HG02678 (cell line): ENCODE measurements around the gene IGLL5.

Experiments used
- ATAC-seq: cut with Tn5 transposase; IDR thresholded peaks from one replicate; pipeline ENCODE4 v1.9.1; 2021; ENCODE audit warnings: mild to moderate bottlenecking, moderate library complexity; ENCODE audit not compliant: unreplicated experiment

The IGLL5 gene

DNA sequence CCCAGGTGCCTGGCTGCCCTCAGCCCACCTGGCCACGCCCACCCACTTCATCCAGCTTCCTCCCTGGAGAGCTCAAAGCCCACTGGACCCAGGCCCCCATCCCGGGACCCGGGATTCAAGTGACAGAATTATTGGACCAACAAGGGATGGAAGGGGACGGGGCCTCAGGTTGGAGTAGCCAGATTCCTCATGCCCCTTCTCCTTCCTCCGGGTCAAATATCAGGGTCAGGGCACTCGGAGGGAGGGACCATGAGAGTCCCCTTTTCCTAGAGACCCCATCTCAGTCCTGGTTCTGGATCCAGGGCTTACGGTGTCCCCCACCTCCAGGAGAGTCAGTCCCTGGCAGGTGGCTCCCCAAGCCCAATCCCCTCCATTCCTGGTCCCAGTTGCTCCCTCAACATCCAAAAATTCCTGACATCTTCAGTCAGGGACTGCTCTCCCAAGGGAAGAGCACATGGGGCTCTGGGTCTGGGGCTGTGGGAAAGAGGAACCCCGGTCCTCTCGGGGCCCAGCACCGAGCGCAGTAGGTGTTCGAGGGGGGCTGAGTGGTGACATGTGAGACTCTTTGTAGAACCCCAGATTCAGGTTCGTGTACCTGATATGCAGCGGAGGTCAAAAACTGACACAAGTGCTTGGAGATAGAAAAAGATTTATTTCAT lies 37.7 kb downstream of the IGLL5 start:
- ATAC-seq: no peak

DNA sequence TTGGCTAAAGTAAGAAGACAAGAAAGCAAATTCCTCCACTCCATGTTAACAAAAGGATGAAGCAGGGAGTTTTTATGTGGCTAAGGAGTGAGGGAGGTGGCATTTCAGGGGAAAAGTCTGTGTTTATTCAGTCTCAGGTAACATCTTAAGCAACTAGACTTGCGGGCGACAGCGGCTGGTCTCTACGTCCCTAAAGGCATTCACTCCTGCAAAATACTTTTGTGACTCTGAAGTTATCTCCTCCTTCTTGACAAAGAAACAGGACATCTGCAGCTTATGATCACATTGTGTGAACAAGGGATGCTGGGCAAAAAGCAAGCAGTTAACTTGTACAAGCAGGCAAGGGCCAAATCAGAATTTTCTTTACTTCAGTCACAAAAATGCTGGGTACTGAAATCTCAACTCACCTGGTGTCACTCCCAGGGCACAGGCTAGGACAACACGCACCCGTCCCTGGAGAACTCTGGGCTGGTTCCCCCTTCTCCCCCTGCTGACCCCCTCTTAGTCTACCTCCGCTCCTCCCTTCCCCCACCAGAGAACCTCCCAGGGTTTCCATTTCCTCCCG lies 38.3 kb downstream of the IGLL5 start:
- ATAC-seq: no peak

DNA sequence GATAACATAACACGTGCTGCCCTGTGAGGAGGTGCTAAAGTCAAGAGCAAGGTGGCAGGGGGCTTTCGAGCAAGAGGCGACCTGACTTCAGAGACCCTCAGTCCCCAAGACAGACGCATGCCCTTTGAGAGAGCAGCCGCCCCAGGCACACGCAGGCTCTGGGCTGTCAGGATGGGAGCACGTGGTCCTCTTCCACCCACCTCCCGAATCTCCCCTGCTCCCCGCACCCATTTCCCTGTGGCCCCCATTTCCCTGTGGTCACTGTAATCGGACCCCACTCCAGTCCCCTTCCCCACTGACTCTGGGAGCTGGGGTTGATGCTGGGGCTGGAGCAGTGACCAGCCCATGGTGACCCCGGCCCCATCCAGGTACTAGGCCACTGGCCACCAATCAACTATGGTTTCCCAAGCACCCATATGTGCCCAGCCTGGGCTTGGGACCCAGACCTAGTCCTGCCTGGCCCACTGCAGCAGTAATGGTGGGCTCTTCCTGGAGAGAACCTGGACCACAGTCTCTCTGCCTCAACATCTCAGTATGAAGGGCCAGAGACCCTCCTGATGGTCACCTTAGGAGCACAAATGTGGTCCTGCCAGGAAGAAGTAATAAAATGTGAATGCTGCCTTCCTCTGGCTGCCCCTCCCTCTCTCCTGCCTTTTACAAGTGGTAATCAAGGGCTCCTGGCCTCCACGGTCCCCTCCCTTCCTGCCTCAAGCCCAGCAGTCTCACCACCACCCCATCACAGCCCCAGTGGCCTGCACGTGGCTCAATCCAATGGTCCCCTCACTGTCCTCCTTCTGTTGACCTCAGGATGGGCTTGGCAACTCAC lies 39.0 kb downstream of the IGLL5 start:
- no peak for ATAC-seq

DNA sequence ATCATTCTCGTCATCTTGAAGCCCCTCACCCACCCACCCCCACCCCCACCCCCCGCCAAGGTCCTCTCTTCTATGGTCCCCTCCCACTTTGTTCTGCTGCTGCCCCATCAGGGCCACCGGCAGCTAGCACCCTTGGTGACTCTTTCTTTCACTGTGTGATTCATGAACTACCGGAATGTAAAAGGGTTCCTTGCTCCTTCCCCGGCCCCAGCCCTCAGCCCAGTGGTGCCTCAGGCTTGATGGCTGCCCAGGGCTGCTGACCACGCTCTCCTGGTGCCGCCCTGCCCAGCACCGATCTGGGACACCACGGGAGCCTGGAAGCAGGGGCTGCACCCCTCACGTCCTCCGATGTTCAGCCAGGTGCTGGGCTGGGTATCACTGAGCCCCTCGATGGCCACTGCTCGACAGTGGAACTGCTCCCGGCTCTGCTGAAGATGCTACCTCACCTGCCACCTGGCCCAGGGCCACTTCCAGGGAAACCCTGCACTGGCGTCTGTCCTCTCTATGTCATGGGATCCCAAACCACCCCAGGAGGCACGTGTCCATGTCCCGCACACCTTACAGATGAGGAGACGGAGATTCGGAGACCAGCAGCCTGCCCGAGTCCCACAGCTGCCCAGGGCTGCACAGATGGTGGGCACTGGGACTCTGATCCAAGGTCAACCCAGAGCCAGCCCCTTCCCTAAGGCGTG lies 39.7 kb downstream of the IGLL5 start:
- no peak for ATAC-seq

DNA sequence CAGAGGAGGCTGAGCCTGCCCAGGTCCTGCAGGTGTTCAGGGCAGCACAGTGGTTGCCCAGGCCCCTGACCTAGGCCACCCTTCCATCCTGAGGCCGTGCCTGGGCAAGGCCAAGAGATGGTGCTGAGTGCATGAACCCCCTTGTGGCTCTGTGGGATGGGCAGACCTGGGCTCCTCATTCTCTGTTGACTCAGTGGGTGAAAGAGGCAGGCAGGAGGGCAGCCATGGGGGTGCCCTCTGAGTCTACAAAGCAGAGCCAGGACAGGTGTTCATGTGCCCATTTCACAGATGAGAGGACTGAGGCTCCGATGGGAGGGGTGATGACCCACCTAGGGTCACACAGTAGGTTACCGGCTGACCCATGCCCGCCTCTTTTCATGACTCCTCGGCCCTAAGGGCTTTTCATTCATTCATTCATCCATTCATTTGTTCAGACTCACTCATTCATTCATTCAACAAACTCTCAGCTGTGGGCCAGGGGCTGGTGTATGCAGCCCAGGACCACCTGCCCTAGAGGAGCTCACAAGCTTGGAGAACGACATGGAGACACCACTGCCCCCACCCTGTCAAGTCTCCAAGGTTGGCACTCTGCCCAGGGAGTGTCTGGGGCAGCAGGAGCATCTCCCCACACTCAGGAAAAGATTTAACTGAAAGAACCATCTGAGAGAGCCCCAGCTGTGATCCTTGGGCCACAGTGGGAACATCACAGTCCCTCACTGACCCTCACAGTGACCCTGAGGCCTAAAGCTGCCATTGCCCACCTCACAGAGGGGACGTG lies 40.5 kb downstream of the IGLL5 start:
- ATAC-seq: no peak

DNA sequence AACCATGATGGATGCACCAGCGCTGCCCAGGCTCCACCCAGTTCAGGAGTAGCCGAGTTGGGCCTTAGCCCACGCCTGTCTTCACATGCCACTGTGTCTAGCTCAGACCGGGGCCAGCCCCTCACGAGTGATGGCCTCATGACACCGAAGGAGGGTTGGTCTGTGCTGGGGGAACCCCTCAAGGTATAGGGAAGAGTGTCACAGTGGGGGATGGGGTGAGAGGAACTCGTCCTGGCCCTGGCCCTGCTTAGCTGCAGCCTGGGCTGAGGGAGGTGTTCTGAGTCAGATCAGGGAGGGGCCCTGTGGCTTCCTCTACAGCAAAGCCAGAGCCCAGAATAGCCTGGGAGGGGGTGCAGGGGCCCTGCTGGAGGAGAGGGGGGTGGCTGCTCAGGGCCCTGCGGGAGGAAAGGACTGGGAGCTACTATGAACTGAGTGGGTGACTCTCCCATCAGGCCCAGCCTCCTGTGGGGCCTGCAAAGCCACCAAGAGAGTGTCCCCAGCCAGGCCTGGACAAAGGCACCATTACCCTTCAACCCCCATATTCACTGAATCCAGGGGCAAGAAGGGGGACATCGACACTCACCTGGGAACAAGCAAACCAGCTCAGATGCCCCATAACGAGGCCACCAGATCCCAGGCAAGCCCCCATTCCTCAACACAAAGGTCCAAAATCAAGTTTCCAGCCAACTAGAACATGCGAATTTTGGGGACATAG lies 41.2 kb downstream of the IGLL5 start:
- ATAC-seq: peak; percentile 79

DNA sequence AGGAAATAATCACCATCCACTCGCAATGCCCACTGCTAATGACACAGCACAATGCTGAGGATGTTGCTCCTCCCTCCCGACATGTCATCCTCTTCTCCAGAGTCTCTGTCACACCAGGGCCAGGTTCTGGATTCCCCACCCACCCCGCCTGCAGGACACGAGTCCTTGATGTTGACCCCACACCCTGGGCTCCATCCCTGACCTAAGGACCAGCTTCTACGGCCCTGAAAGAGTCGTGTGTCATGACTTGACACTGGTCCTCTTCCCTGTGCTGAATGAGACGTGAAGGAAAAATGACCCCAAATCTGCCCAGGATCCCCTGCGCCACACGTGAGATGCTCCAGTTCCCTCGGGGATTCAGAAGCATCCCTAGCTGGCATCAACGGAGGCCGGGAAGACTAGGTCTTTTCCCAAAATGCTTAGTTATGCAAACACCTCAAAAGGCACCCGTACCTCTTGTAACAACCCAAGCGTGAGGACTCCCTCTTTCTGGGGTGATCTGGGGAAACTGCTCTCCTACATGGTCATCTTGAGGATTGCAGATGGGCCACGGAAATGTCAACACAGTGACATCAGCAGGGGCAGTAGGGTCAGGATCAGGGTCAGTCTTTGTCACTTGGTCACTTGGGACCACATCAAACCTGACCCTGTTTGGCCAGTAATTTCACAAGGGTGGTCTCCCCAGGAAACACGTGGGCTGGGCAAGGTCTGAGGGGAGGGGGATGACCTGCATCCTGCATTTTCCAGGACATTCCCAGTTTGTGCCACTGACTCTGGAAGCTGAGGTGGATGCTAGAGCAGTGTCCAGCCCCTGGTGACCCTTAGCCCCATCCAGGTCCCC lies 42.0 kb downstream of the IGLL5 start:
- no peak for ATAC-seq

DNA sequence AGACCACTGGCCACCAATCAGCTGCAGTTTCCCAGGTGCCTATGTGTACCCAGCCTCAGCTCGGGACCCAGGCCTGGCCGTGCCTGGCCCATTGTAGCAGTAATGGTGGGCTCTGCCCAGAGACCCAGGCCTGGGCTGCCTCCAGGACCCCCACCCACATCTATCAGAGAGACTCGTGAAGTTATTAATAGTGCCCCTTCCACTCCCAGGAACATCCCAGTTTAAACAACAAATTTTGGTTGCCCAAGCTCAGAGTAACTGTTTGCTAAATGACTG lies 42.5 kb downstream of the IGLL5 start:
- ATAC-seq: no peak

DNA sequence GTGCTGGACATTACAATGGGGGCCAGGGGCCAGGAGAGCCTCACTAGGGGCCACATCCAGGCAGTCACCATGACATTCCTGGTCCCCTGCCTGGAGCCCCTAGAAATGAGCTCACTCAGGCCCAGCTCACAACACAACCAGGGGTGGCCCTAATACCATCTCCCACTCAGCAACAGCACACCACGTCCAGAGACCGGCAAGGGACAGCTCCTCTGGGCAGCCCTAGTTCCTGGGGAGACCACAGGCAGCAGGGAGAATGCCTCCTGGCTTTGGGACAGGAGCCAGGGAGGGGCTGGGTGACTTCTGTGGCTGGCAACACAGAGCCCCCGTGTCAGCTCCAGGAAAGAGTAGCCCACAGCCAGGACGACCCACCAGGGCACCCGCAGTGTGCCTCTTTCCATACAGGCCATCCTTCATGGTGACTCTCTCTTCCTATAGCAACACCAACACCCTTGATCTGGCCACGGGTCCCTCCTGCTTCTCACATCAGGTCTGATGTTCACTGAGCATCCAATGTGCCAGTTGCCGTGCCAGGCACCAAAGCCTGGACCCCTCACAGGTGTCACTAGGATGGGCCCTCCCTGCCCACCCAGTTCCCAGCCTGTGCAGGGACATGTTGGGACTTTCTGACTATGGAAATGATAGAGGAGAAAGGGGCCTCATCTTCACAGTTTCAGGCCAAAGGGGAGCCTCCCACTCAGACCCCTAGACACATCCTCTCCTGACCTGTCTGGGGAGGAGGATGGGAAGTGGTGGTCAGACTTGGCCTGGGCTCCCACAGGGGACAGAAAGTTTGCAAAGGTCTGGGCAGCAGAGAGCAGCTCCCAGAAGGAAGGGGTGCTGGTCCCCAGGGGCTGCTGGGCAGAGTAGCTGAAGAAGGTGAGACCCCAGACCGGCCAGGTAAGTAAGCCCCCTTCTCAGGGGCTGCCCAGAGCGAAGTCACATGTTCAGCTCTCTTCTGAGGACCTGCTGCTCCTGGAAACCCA lies 43.2 kb downstream of the IGLL5 start:
- no peak for ATAC-seq

DNA sequence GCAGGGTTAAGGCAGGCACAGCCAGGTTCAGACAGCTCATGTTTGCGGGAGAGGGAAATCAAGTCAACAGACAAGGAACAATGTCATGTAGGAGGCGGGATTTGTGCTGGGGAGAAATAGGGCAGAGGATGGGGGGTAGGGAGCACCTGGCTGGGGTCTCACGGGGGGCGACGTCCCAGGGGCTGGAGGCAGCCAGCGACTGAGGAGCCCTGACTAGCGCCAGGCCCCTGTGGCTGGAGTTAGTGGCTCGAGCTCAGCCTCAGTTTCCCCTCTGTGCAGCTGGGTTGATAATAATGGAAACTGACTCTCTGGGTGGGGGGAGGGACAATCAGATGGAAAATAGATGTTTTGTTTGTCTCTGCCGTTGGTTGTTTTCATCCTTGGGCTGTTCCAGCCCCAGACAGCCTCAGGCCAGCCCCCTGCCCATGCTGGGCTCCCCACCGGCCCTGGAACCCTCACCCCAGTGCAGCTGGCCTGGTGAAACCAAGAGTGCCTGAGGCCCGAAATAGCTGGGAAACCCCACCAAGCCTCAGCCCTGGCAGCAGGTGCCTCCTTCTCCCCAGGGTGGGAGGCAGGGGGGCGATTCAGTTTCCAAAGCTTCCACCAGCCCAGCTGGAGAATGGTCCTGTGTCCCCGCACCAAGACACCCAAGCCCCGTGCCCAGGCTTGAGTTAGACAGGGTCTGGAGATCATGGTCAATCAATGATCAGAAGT lies 44.1 kb downstream of the IGLL5 start:
- peak; percentile 26 for ATAC-seq

DNA sequence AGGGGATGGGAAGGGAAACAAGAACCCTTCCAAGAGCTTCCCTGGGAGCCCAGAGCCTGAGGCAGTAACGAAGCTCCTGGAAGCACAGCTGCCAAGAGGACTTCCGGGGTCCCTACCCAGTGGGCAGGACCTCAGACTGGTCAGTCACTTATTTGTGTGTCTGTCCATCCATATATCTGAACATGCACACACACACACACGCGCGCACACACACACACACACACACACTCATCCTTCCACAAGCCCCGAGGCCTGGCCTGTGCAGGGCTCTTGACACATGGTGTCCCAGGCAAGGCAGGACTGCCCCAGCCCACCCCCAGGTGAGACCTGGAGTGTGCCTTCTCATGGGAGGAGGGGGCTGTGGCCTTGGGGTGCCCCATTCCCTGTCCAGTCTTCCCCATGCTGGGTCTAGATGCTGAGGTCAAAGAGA lies 44.9 kb downstream of the IGLL5 start:
- no peak for ATAC-seq

DNA sequence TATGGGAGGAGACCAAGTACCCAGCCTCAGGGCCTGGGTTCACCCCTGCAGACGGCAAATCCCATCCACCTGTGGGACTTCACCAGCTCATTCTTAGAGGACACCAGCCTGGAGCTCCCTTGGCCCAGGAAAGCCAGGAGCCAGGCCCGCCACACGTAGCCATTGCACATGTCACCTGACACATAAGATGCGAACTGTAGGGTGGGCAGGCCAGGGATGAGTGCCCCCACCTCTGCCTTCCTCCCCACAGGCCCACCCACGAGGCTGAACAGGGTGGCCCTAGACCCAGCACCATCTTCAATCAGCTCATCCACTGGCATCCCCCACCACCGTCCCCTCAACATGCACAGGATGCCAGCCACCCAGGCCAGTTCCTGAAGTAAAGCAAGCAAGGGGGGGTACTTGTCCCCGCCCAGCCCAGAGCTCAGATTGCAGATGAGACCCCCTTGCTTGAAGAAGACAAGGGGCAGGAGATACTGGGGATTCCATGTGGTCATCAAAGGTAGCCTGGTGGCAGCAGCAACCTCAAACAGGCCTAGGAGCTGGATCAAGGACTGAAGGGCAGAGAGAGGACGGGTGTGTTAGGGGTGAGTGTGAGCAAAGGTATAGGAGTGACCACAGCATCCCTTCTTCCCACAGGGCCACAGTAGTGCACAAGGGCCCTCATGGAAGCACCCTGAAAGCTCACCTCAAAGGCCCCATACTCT lies 45.6 kb downstream of the IGLL5 start:
- no peak for ATAC-seq

DNA sequence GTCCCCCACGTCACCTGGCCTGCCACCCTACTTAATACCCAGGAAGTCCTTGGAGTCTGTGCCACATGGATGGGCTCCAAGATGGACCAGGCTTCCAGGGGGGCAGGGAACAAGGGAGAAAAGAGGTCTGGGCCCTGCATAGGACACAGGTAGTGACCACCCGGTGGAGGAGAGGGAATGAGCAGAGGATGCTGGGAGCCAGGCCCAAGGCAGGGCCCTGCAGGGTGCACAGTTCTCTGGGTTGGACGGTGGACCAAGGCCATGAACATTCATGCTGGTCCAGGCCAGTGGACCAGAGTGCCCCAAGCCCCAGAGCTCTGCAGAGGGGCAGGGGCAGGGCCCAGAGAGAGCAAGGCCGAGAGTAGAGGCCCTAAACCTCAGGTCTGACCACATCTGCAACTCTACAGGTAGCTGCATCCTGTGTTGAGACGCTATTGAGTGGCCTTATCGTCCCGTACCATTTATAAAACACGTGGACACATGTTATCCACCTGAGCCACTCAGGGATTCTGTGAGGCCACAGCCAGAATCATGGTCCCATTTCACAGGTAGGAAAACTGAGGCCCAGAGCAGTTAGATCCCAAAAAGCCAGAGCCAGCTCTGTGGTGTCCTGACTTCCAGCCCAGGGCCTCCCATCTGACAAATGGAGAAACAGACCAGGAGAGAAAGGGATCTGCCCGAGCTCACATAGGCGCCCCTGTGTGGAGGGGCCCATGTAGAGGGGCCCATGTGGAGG lies 46.4 kb downstream of the IGLL5 start:
- no peak for ATAC-seq

DNA sequence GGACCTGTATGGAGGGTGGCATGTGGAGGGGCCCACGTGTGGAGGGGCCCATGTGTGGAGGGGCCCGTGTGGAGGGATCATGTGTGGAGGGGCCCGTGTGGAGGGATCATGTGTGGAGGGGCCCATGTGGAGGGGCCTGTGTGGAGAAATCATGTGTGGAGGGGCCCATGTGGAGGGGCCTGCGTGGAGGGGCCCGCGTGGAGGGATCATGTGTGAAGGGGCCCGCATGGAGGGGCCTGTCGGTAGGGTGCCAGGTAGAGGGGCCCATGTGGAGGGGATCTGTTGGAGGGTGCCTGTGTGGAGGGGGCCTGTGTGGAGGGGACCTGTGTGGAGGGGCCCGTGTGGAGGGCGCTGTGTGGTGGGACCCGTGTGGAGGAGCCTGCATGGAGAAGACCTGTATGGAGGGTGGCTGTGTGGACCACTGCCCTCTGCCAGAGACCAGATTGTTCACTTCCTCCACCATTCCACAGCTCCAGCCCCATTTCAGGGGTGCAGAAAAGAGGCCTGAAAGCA lies 47.0 kb downstream of the IGLL5 start:
- ATAC-seq: no peak

DNA sequence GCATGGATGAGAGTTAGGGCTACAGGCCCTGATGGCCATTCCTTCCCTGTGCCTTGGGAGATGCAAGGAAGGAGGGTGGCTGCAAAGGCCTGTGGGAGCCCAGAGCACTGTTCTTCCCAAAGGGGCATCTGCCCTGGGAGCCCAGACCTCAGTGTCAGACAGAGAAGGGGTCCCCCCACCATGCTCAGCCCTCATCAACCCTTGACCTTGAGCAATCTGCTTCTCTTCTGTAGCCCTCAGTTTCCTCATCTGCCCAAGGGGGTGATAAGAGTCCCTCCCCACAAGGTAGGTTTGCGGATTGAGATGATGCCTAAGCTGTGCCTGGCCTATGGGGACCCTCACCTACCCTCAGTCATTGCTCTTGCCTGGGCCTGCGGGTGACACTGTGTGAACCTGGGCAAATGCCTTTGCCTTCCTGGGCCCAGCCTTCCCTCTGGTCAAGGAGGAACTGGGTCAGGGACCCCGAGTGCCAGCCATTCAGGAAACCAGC lies 47.5 kb downstream of the IGLL5 start:
- ATAC-seq: no peak

DNA sequence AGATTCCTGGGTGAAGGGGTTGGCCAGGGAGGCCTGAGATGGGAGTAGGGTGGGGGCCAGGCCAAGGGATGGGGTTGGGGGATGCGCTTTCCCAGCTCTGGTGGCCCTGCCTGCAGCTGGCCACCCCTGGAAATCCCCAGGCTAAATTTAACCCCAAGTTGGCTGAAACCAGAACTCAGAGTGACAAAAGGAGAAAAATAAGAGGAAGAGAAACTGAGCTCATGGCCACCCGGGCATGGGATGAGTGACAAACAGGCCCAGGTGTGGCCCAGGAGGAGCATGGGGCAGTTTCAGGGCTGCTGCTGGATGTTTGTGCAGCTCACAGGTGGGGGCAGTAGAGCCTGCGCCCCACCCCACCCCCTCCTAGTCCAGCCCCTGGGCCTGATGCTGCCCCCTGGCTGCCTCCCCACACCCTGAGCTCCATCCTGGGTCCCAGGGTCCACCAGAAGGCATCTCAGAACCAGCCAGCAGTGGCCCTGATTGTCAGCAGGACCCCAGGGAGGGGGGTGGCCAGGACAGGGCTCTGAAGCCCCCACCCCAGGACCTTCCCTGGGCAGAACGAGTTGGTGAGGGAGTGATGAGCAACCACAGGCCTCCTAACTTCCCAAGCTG lies 48.0 kb downstream of the IGLL5 start:
- peak; percentile 84 for ATAC-seq
